ENCODE data around the gene MSI2. TPM values are rescaled to one million over a fixed set of nuclear protein-coding genes. Genes with fewer than 3 reads are reported as not detected.
A peak's percentile ranks its signal among the peaks of the same experiment; 100 is the strongest.
"Not testable (repeated sequence)": the region's sequence is repeated elsewhere in the genome, so short reads cannot be mapped to it uniquely, and the experiment has no call there.

MSI2 gene
- total RNA-seq, 1 experiment from 2014 or later = 169 TPM

DNA sequence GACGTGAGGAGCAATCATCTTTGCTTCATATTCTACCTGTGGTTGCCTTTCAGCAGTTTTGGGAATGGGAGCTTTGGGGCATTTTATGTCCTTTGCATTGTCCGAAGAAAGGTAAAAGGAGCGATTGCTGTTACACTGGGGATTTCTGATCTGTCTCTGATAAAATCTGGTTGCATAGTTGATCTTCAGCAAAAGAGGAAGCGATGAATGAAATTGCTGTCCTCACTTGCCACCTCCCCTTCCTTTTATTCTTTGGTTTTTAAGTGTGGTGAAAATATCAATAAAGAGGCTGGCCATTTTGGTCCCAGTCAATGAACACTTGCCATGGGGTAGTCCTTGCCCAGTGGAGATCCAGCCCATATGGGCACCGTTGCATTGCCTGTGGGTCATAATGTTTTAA is 236.8 kb downstream of the MSI2 start:
- H4K20me1 ChIP-seq (ENCODE audit: insufficient read depth, low read depth, low read length) = no peaks in the 10 kb centered on the region
- no peaks in the 10 kb centered on the region for H3K27me3 ChIP-seq (ENCODE audit: low read length)
- H3K4me2 ChIP-seq (ENCODE audit: low read depth, low read length, poor library complexity, severe bottlenecking) = no peak overlapping the region
- H3K9ac ChIP-seq (ENCODE audit: low read length) = no peak overlapping the region
- peak overlapping the region; percentile 48 for H3K27ac ChIP-seq (ENCODE audit: low read length)
- no peaks in the 10 kb centered on the region for H3K9me3 ChIP-seq (ENCODE audit: low read length)
- H3K79me2 ChIP-seq (ENCODE audit: low read length) = peaks cover 93% of the 10 kb centered on the region
- no peaks in the 10 kb centered on the region for H3K36me3 ChIP-seq (ENCODE audit: insufficient read depth, low read length)
- DNase-seq = no peak
- H3K4me1 ChIP-seq (ENCODE audit: low read length) = peaks cover 59% of the 10 kb centered on the region
- no peak overlapping the region for H3K4me3 ChIP-seq (ENCODE audit: low read length)
- no peak overlapping the region for H2AFZ ChIP-seq (ENCODE audit: low read length)
- no peaks in the 10 kb centered on the region for H3K9me2 ChIP-seq (replicated peaks; ENCODE audit: insufficient read depth, low read length)

DNA sequence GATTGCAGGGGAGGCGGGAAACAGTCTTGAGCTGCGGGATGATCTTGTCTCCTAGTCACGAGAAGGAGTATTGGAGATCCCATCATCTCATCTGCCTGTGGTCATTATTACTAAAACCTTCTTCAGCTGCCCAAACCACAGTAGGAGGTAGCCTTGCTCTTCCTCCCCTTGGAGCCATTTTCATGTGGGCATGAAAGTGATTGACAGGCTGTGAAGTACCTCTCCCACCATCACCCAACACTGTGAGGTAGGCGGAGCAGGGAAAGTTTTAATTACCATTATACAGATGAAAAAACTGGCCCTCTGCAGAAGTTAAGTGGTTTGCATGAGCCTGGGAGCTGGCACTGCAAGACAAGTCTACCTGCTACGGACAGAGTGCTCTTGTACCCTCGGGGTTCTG is 237.3 kb downstream of the MSI2 start:
- Histone ChIP-seq H4K20me1 (ENCODE audit: insufficient read depth, low read depth, low read length) (no peaks in the 10 kb centered on the region), H3K9me3 (ENCODE audit: low read length) (no peaks in the 10 kb centered on the region), H3K36me3 (ENCODE audit: insufficient read depth, low read length) (no peaks in the 10 kb centered on the region), H3K9me2 (replicated peaks; ENCODE audit: insufficient read depth, low read length) (no peaks in the 10 kb centered on the region), H3K9ac (ENCODE audit: low read length) (no peak overlapping the region), H3K27ac (ENCODE audit: low read length) (peak overlapping the region; percentile 48), H3K79me2 (ENCODE audit: low read length) (peaks cover 94% of the 10 kb centered on the region), H3K4me1 (ENCODE audit: low read length) (peaks cover 62% of the 10 kb centered on the region), H3K4me3 (ENCODE audit: low read length) (no peak overlapping the region), H2AFZ (ENCODE audit: low read length) (no peak overlapping the region), H3K4me2 (ENCODE audit: low read depth, low read length, poor library complexity, severe bottlenecking) (no peak overlapping the region), H3K27me3 (ENCODE audit: low read length) (no peaks in the 10 kb centered on the region)
- DNase-seq = no peak

DNA sequence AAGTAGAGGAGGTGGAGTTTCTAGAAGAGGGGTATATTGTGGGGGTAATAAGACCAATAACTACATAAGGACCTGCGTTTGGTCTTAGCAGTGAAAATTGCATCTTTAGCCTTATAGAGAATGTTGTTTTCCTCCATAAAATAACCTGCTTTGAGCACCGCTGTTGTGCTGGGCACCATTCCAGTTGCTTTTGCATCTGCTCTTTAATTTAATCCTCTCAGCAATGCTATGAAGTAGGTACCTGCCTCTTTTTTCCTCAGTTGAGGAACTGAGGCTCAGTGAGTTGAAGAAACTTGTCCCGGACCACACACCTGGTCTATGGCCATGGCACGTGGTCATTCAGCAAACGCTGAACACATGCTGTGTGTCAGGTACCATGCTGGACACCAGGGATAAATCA is 238.1 kb downstream of the MSI2 start:
- Histone ChIP-seq H3K4me3 (ENCODE audit: low read length) (no peak overlapping the region), H3K4me1 (ENCODE audit: low read length) (peaks cover 55% of the 10 kb centered on the region), H3K36me3 (ENCODE audit: insufficient read depth, low read length) (no peaks in the 10 kb centered on the region), H4K20me1 (ENCODE audit: insufficient read depth, low read depth, low read length) (no peaks in the 10 kb centered on the region), H3K9me2 (replicated peaks; ENCODE audit: insufficient read depth, low read length) (no peaks in the 10 kb centered on the region), H2AFZ (ENCODE audit: low read length) (no peak overlapping the region), H3K4me2 (ENCODE audit: low read depth, low read length, poor library complexity, severe bottlenecking) (no peak overlapping the region), H3K27ac (ENCODE audit: low read length) (0 out of 2 replicates have a peak overlapping the region, but pooled peaks have one; percentile 48), H3K27me3 (ENCODE audit: low read length) (no peaks in the 10 kb centered on the region), H3K9ac (ENCODE audit: low read length) (no peak overlapping the region), H3K79me2 (ENCODE audit: low read length) (peaks cover 91% of the 10 kb centered on the region), H3K9me3 (ENCODE audit: low read length) (no peaks in the 10 kb centered on the region)
- no peak for DNase-seq

DNA sequence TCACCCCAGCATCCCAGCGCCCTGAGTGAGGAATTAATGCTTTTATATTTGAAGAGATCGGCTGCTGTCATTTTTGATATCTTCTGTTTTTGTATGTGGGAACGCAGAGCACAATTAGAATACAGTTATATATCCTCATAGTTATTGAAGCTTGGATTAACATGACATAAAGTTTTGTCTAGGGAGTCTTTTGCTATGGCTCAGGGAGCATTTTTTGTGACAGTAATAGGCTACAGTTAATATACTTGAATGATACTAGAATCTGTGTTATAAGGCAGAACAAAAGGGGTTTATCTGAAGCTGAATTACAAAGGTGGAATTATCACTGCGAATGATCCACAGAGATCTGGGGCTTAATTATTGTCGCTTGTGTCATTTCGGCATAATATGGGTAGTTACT is 239.4 kb downstream of the MSI2 start:
- Histone ChIP-seq H3K79me2 (ENCODE audit: low read length) (peaks cover 91% of the 10 kb centered on the region), H3K4me1 (ENCODE audit: low read length) (peaks cover 48% of the 10 kb centered on the region), H3K9me2 (replicated peaks; ENCODE audit: insufficient read depth, low read length) (no peaks in the 10 kb centered on the region), H3K4me3 (ENCODE audit: low read length) (no peak overlapping the region), H3K9me3 (ENCODE audit: low read length) (no peaks in the 10 kb centered on the region), H4K20me1 (ENCODE audit: insufficient read depth, low read depth, low read length) (no peaks in the 10 kb centered on the region), H3K9ac (ENCODE audit: low read length) (no peak overlapping the region), H3K27ac (ENCODE audit: low read length) (no peak overlapping the region), H3K4me2 (ENCODE audit: low read depth, low read length, poor library complexity, severe bottlenecking) (no peak overlapping the region), H3K36me3 (ENCODE audit: insufficient read depth, low read length) (no peaks in the 10 kb centered on the region), H3K27me3 (ENCODE audit: low read length) (no peaks in the 10 kb centered on the region), H2AFZ (ENCODE audit: low read length) (no peak overlapping the region)
- DNase-seq = no peak

DNA sequence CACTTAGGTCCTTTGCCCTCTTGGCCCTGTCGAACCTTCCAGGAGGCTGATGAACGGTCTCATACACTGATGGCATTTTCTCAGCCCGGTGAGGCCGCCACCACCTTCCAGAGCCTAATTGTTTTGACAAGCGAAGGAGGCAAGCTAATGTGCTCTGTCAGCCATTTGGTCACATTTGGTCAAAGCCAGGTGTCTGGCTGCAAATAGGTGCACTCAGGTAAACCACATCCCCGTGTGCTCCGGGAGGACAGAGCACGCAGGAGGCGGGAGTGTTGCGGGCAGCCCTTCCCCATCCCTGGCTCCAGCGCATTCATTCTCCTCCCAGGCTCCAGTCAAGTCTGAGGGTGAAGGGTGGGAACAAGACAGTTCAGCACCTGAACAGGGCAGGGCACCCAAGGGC is 240.1 kb downstream of the MSI2 start:
- H3K9me2 ChIP-seq (replicated peaks; ENCODE audit: insufficient read depth, low read length) = no peaks in the 10 kb centered on the region
- H3K9me3 ChIP-seq (ENCODE audit: low read length) = no peaks in the 10 kb centered on the region
- no peak overlapping the region for H2AFZ ChIP-seq (ENCODE audit: low read length)
- no peak for DNase-seq
- no peak overlapping the region for H3K4me2 ChIP-seq (ENCODE audit: low read depth, low read length, poor library complexity, severe bottlenecking)
- H3K4me1 ChIP-seq (ENCODE audit: low read length) = peaks cover 43% of the 10 kb centered on the region
- no peaks in the 10 kb centered on the region for H4K20me1 ChIP-seq (ENCODE audit: insufficient read depth, low read depth, low read length)
- H3K27ac ChIP-seq (ENCODE audit: low read length) = no peak overlapping the region
- H3K9ac ChIP-seq (ENCODE audit: low read length) = no peak overlapping the region
- no peaks in the 10 kb centered on the region for H3K27me3 ChIP-seq (ENCODE audit: low read length)
- H3K36me3 ChIP-seq (ENCODE audit: insufficient read depth, low read length) = no peaks in the 10 kb centered on the region
- H3K79me2 ChIP-seq (ENCODE audit: low read length) = peaks cover 91% of the 10 kb centered on the region
- H3K4me3 ChIP-seq (ENCODE audit: low read length) = no peak overlapping the region

DNA sequence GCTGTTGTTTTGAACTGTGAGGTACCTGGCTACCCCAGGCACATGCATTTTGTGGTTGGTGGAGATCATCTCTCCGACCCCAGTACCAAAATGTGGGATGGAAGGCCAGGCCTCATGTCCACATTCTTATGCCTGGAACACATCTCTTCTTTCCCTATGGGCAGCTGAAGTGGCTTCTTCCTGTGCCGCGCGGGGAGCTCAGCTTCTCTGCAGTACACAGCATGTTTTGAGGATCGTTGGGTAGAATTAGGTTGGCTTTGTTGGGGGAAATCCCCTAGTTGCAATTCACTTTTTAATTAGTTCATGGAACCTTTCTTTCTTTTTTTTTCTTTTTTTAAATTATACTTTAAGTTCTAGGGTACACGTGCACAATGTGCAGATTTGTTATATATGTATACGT is 242.1 kb downstream of the MSI2 start:
- H3K4me3 ChIP-seq (ENCODE audit: low read length) = no peak overlapping the region
- H3K27me3 ChIP-seq (ENCODE audit: low read length) = no peaks in the 10 kb centered on the region
- H2AFZ ChIP-seq (ENCODE audit: low read length) = no peak overlapping the region
- no peaks in the 10 kb centered on the region for H3K9me3 ChIP-seq (ENCODE audit: low read length)
- H3K36me3 ChIP-seq (ENCODE audit: insufficient read depth, low read length) = no peaks in the 10 kb centered on the region
- no peak overlapping the region for H3K4me2 ChIP-seq (ENCODE audit: low read depth, low read length, poor library complexity, severe bottlenecking)
- no peaks in the 10 kb centered on the region for H3K9me2 ChIP-seq (replicated peaks; ENCODE audit: insufficient read depth, low read length)
- H4K20me1 ChIP-seq (ENCODE audit: insufficient read depth, low read depth, low read length) = no peaks in the 10 kb centered on the region
- H3K4me1 ChIP-seq (ENCODE audit: low read length) = peaks cover 22% of the 10 kb centered on the region
- no peak for DNase-seq
- H3K79me2 ChIP-seq (ENCODE audit: low read length) = peaks cover 90% of the 10 kb centered on the region
- H3K27ac ChIP-seq (ENCODE audit: low read length) = no peak overlapping the region
- H3K9ac ChIP-seq (ENCODE audit: low read length) = no peak overlapping the region

DNA sequence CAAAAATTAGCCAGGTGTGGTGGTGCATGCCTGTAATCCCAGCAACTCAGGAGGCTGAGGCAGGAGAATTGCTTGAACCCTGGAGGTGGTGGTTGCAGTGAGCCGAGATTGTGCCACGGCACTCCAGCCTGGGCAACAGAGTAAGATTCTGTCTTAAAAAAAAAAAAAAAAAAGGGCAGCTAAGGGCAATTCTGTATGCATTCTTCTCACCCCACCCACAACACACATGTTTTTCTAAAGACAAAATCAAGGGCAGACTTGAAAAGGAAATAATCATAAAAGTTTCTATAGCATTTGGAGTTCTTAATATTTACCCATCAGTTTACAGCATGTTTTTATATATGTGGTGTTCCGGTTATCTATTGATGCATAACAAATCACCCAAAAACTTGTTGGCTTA is 242.9 kb downstream of the MSI2 start:
- not testable (repeated sequence) for DNase-seq; H3K36me3 ChIP-seq (ENCODE audit: insufficient read depth, low read length); H3K4me2 ChIP-seq (ENCODE audit: low read depth, low read length, poor library complexity, severe bottlenecking); H2AFZ ChIP-seq (ENCODE audit: low read length); H3K9ac ChIP-seq (ENCODE audit: low read length); H4K20me1 ChIP-seq (ENCODE audit: insufficient read depth, low read depth, low read length); H3K9me2 ChIP-seq (replicated peaks; ENCODE audit: insufficient read depth, low read length); H3K4me3 ChIP-seq (ENCODE audit: low read length); H3K27ac ChIP-seq (ENCODE audit: low read length); H3K27me3 ChIP-seq (ENCODE audit: low read length); H3K9me3 ChIP-seq (ENCODE audit: low read length)
- Histone ChIP-seq H3K4me1 (ENCODE audit: low read length) (peaks cover 24% of the 10 kb centered on the region), H3K79me2 (ENCODE audit: low read length) (peaks cover 90% of the 10 kb centered on the region)

DNA sequence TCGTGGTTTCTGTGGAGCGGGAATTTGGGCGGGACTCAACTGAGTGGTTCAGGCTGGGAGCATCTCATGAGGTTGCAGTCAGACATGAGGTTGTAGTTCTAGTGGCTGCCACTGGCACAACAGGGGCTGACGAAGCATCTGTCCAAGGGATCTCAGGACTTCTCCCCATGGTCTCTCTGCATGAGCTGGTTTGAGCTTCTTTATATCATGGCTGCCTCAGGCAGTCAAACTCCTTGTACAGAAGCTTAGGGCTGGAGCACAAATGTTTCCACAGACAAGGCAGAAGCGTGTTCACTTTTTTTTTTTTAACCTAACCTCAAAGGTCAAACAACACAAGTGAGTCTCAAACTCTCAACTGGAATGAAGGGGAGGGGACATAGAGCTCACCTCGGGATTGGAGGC is 243.3 kb downstream of the MSI2 start:
- no peaks in the 10 kb centered on the region for H3K36me3 ChIP-seq (ENCODE audit: insufficient read depth, low read length)
- H3K4me2 ChIP-seq (ENCODE audit: low read depth, low read length, poor library complexity, severe bottlenecking) = no peak overlapping the region
- H4K20me1 ChIP-seq (ENCODE audit: insufficient read depth, low read depth, low read length) = no peaks in the 10 kb centered on the region
- H3K4me1 ChIP-seq (ENCODE audit: low read length) = peaks cover 29% of the 10 kb centered on the region
- H3K9ac ChIP-seq (ENCODE audit: low read length) = no peak overlapping the region
- no peak overlapping the region for H3K27ac ChIP-seq (ENCODE audit: low read length)
- H3K4me3 ChIP-seq (ENCODE audit: low read length) = no peak overlapping the region
- no peaks in the 10 kb centered on the region for H3K9me3 ChIP-seq (ENCODE audit: low read length)
- no peak for DNase-seq
- no peaks in the 10 kb centered on the region for H3K27me3 ChIP-seq (ENCODE audit: low read length)
- no peak overlapping the region for H2AFZ ChIP-seq (ENCODE audit: low read length)
- no peaks in the 10 kb centered on the region for H3K9me2 ChIP-seq (replicated peaks; ENCODE audit: insufficient read depth, low read length)
- peaks cover 90% of the 10 kb centered on the region for H3K79me2 ChIP-seq (ENCODE audit: low read length)

DNA sequence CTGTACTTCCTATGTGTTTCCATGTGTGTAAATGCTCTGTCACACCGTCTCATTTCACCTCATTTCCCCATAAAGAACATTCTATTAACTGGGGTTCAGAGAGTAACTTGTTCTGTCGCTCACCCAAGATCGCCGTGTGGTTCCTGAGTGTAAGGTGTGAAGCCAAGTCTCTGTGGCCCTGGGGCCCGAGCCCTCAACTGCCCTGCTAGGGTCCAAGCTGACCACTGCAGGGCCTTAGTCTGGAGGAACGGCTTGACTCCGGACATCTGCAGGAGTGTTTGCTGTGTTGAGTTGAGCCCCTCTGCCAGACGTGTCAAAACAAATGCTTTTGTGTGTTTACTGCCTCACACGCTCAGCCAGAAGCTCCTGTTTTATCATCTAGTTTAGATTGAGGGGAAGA is 244.7 kb downstream of the MSI2 start:
- Histone ChIP-seq H3K4me2 (ENCODE audit: low read depth, low read length, poor library complexity, severe bottlenecking) (no peak overlapping the region), H3K9ac (ENCODE audit: low read length) (no peak overlapping the region), H2AFZ (ENCODE audit: low read length) (no peak overlapping the region), H3K9me3 (ENCODE audit: low read length) (no peaks in the 10 kb centered on the region), H3K27ac (ENCODE audit: low read length) (peak overlapping the region; percentile 16; the same call in 1 of the 2 replicates), H4K20me1 (ENCODE audit: insufficient read depth, low read depth, low read length) (no peaks in the 10 kb centered on the region), H3K27me3 (ENCODE audit: low read length) (no peaks in the 10 kb centered on the region), H3K79me2 (ENCODE audit: low read length) (peaks cover 92% of the 10 kb centered on the region), H3K4me3 (ENCODE audit: low read length) (no peak overlapping the region), H3K4me1 (ENCODE audit: low read length) (peaks cover 42% of the 10 kb centered on the region), H3K9me2 (replicated peaks; ENCODE audit: insufficient read depth, low read length) (no peaks in the 10 kb centered on the region), H3K36me3 (ENCODE audit: insufficient read depth, low read length) (no peaks in the 10 kb centered on the region)
- no peak for DNase-seq
